Measurements from ENCODE around the gene FEZF1. TPM values are rescaled to one million over a fixed set of nuclear protein-coding genes. Genes with fewer than 3 reads are reported as not detected.

The FEZF1 gene
- total RNA-seq, 1 experiment from 2014 or later: not detected

DNA sequence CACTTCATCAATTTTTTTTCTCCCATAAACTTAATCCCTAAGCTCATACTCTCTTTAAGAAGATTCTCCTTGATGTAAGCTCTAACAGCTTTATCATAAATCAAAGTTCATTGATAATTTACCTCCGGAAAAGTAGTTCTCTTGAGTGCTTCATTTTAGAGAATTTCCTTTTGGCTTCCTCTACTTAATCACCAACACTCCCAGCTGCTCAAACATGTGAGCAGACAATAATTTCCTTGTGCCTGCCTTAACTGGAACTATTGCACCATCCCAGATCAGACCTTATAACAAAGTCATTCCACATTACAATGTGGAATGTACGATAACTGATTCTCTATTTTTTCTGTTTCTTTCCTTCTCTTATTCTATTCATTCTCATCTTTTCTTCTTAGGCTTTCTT lies 5.9 kb downstream of the FEZF1 start:
- ChIA-PET CTCF (no interaction called here), POLR2A (no interaction called here)
- no peak for DNase-seq (ENCODE audit: low read depth, low spot score)
- BruUV-seq (replicated peaks): no TSS peak
- H3K27me3 ChIP-seq (ENCODE audit: control insufficient read depth, insufficient read depth, low read length): peaks cover 28% of the 10 kb centered on the region
- no peak for ATAC-seq
- no peak overlapping the region for H3K27ac ChIP-seq (ENCODE audit: low read length)
- intact Hi-C loops (cut with micrococcal nuclease; ENCODE audit: unreplicated experiment): no loop called here
- no peaks in the 10 kb centered on the region for H3K36me3 ChIP-seq (ENCODE audit: control insufficient read depth, insufficient read depth, low read length)
- TF ChIP-seq, protein P1, sequence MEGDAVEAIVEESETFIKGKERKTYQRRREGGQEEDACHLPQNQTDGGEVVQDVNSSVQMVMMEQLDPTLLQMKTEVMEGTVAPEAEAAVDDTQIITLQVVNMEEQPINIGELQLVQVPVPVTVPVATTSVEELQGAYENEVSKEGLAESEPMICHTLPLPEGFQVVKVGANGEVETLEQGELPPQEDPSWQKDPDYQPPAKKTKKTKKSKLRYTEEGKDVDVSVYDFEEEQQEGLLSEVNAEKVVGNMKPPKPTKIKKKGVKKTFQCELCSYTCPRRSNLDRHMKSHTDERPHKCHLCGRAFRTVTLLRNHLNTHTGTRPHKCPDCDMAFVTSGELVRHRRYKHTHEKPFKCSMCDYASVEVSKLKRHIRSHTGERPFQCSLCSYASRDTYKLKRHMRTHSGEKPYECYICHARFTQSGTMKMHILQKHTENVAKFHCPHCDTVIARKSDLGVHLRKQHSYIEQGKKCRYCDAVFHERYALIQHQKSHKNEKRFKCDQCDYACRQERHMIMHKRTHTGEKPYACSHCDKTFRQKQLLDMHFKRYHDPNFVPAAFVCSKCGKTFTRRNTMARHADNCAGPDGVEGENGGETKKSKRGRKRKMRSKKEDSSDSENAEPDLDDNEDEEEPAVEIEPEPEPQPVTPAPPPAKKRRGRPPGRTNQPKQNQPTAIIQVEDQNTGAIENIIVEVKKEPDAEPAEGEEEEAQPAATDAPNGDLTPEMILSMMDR (IDR thresholded peaks at IDR 0.05): no peak
- TF ChIP-seq, protein P2, sequence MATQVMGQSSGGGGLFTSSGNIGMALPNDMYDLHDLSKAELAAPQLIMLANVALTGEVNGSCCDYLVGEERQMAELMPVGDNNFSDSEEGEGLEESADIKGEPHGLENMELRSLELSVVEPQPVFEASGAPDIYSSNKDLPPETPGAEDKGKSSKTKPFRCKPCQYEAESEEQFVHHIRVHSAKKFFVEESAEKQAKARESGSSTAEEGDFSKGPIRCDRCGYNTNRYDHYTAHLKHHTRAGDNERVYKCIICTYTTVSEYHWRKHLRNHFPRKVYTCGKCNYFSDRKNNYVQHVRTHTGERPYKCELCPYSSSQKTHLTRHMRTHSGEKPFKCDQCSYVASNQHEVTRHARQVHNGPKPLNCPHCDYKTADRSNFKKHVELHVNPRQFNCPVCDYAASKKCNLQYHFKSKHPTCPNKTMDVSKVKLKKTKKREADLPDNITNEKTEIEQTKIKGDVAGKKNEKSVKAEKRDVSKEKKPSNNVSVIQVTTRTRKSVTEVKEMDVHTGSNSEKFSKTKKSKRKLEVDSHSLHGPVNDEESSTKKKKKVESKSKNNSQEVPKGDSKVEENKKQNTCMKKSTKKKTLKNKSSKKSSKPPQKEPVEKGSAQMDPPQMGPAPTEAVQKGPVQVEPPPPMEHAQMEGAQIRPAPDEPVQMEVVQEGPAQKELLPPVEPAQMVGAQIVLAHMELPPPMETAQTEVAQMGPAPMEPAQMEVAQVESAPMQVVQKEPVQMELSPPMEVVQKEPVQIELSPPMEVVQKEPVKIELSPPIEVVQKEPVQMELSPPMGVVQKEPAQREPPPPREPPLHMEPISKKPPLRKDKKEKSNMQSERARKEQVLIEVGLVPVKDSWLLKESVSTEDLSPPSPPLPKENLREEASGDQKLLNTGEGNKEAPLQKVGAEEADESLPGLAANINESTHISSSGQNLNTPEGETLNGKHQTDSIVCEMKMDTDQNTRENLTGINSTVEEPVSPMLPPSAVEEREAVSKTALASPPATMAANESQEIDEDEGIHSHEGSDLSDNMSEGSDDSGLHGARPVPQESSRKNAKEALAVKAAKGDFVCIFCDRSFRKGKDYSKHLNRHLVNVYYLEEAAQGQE (IDR thresholded peaks at IDR 0.05; ENCODE audit: insufficient read depth in 1 of 2, low read depth in 2 of 2, low read length in 1 of 2): no peak
- TF ChIP-seq TCF7L2 (IDR thresholded peaks at IDR 0.05; ENCODE audit: low read depth, low read length) (no peak), SIN3A (IDR thresholded peaks at IDR 0.05; ENCODE audit: borderline replicate concordance, insufficient read depth, low read depth, low read length) (no peak), POLR2AphosphoS5 (IDR thresholded peaks at IDR 0.05; ENCODE audit: low read depth, low read length) (no peak)
- H3K9me3 ChIP-seq (ENCODE audit: control insufficient read depth, insufficient read depth, low read depth, low read length): no peaks in the 10 kb centered on the region
- H3K4me1 ChIP-seq (ENCODE audit: control insufficient read depth, insufficient read depth, low read length): no peaks in the 10 kb centered on the region
- in situ Hi-C loops (cut with HindIII; ENCODE audit: low pct_unique_long_range_greater_than_20kb, low sequenced_read_pairs): no loop called here
- H3K4me3 ChIP-seq (ENCODE audit: low read depth in 2 of 2, low read length in 2 of 2): no peak overlapping the region

DNA sequence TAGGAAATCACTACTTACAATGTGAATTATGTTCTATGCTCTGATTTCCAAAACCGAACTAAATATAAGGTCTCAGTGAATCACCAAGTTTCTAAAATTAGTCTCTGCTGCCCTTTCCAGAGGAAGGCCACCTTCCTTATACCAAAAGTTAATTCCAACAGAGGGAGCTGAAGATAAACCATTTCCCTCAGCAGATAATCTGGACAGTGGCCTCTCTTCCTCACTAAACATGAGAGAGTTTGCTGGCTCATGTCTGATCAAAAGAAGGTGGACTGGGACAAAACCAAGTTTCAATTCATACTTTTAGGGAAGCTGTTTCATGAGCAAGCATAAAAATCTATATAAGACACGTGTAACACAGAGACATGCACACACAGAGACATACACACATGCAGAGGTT lies 6.4 kb downstream of the FEZF1 start:
- no TSS peak for BruUV-seq (replicated peaks)
- H3K27ac ChIP-seq (ENCODE audit: low read length): no peak overlapping the region
- in situ Hi-C loops (cut with HindIII; ENCODE audit: low pct_unique_long_range_greater_than_20kb, low sequenced_read_pairs) (no loop called here), intact Hi-C loops (cut with micrococcal nuclease; ENCODE audit: unreplicated experiment) (no loop called here)
- no peak for DNase-seq (ENCODE audit: low read depth, low spot score)
- H3K4me1 ChIP-seq (ENCODE audit: control insufficient read depth, insufficient read depth, low read length): no peaks in the 10 kb centered on the region
- H3K9me3 ChIP-seq (ENCODE audit: control insufficient read depth, insufficient read depth, low read depth, low read length): no peaks in the 10 kb centered on the region
- H3K36me3 ChIP-seq (ENCODE audit: control insufficient read depth, insufficient read depth, low read length): no peaks in the 10 kb centered on the region
- H3K27me3 ChIP-seq (ENCODE audit: control insufficient read depth, insufficient read depth, low read length): peaks cover 27% of the 10 kb centered on the region
- ATAC-seq: no peak
- no peak overlapping the region for H3K4me3 ChIP-seq (ENCODE audit: low read depth in 2 of 2, low read length in 2 of 2)
- CTCF ChIA-PET: no interaction called here
- POLR2A ChIA-PET: no interaction called here
- no peak for TF ChIP-seq TCF7L2 (IDR thresholded peaks at IDR 0.05; ENCODE audit: low read depth, low read length)
- TF ChIP-seq, protein P1 (IDR thresholded peaks at IDR 0.05): no peak
- TF ChIP-seq SIN3A (IDR thresholded peaks at IDR 0.05; ENCODE audit: borderline replicate concordance, insufficient read depth, low read depth, low read length): no peak
- TF ChIP-seq, protein P2 (IDR thresholded peaks at IDR 0.05; ENCODE audit: insufficient read depth in 1 of 2, low read depth in 2 of 2, low read length in 1 of 2): no peak
- TF ChIP-seq POLR2AphosphoS5 (IDR thresholded peaks at IDR 0.05; ENCODE audit: low read depth, low read length): no peak
